BJ (cell line): ENCODE data around the gene ACTL8. TPM values are rescaled to one million over a fixed set of nuclear protein-coding genes. Genes with fewer than 3 reads are reported as not detected.

ENCODE experiments used
- CTCF ChIA-PET: fragments of 350-600 bp; formaldehyde crosslinking; extraction: SDS; loops from one replicate; lab custom pipeline; 2021; ENCODE audit warnings: antibody characterized with exemption, inconsistent platforms; lab: Yijun Ruan, JAX
- POLR2A ChIA-PET: fragments of 300-600 bp; sonication (Branson Sonifier 250); formaldehyde crosslinking; extraction: SDS; loops from one replicate; lab custom pipeline; 2021; ENCODE audit warnings: antibody characterized with exemption; lab: Charles Lee
- DNase-seq: peaks from one replicate; pipeline ENCODE4 v3.0.0-alpha.2; 2011; ENCODE audit warnings: low read depth
- H3K27me3 ChIP-seq: 2 replicates; pipeline ENCODE4 v1.6.0; 2011; ENCODE audit warnings: low read length; ENCODE audit not compliant: control insufficient read depth, insufficient read depth
- H3K36me3 ChIP-seq: 2 replicates; pipeline ENCODE4 v1.5.1; 2011; ENCODE audit warnings: low read length; ENCODE audit not compliant: control insufficient read depth, insufficient read depth
- H3K4me3 ChIP-seq: 2 replicates; pipeline ENCODE4 v1.5.1; 2011; ENCODE audit warnings: low read depth, mild to moderate bottlenecking, control low read depth, low read length
- CTCF ChIP-seq: IDR thresholded peaks from 2 replicates; pipeline ENCODE4 v1.5.1; 2011; ENCODE audit warnings: low read depth, mild to moderate bottlenecking, control low read depth, inconsistent platforms, low read length, moderate library complexity; ENCODE audit not compliant: insufficient read depth
- polyA plus RNA-seq: library from polyadenylated mRNA; depleted of rRNA; stranded (reverse); fragments of >200 nt; gene quantifications from 2 replicates; pipeline ENCODE4 v1.2.3, GENCODE V29; 2011

Gene ACTL8
- polyA plus RNA-seq, 1 experiment, result 0.07 TPM

- Histone ChIP-seq H3K4me3 (no peak overlapping the region), H3K27me3 (no peaks in the 10 kb centered on the region; the same call in 1 of the 2 replicates), H3K36me3 (no peaks in the 10 kb centered on the region)
- no peak for DNase-seq
- ChIA-PET CTCF (interaction anchor here (1.2 to 2.4 kb wide), 2 partner anchors 12 to 176 kb away, joined by 3 to 7 read pairs; no protein-coding TSS in a partner anchor), POLR2A (no interaction called here)
- TF ChIP-seq CTCF, result no peak
These were observed 82.3 kb downstream of the ACTL8 start for GRCh38 chr1:17837233-17838030.

GRCh38 chr1:17839641-17840196 lies 84.6 kb downstream of the ACTL8 start:
- CTCF ChIA-PET, result interaction anchor here (0.8 to 1.7 kb wide), 2 partner anchors 36 to 261 kb away, joined by 3 read pairs; no protein-coding TSS in a partner anchor
- POLR2A ChIA-PET, result no interaction called here
- H3K4me3 ChIP-seq, result no peak overlapping the region
- no peaks in the 10 kb centered on the region for H3K36me3 ChIP-seq
- peaks cover 1% of the 10 kb centered on the region for H3K27me3 ChIP-seq
- no peak for DNase-seq
- TF ChIP-seq CTCF, result no peak

GRCh38 chr1:17841944-17842343 lies 86.8 kb downstream of the ACTL8 start:
- peaks cover 3% of the 10 kb centered on the region for H3K27me3 ChIP-seq
- CTCF ChIA-PET, result no interaction called here

GRCh38 chr1:17842686-17843085 lies 87.6 kb downstream of the ACTL8 start:
- POLR2A ChIA-PET, result no interaction called here
- Histone ChIP-seq H3K27me3 (peaks cover 3% of the 10 kb centered on the region), H3K36me3 (no peaks in the 10 kb centered on the region), H3K4me3 (no peak overlapping the region)
- CTCF ChIA-PET, result no interaction called here
- no peak for TF ChIP-seq CTCF
- no peak for DNase-seq

More at GRCh38 chr1:17841944-17842343, 86.8 kb downstream of the ACTL8 start:
- TF ChIP-seq CTCF, result no peak
- POLR2A ChIA-PET, result no interaction called here
- Histone ChIP-seq H3K36me3 (no peaks in the 10 kb centered on the region), H3K4me3 (no peak overlapping the region)
- no peak for DNase-seq

- Histone ChIP-seq H3K36me3 (no peaks in the 10 kb centered on the region), H3K27me3 (peaks cover 3% of the 10 kb centered on the region), H3K4me3 (no peak overlapping the region)
- CTCF ChIA-PET, result interaction anchor here (1.2 kb wide), 1 partner anchor 256 kb away, joined by 4 read pairs; no protein-coding TSS in a partner anchor
- POLR2A ChIA-PET, result no interaction called here
- no peak for TF ChIP-seq CTCF
- DNase-seq, result no peak
These were observed 89.2 kb downstream of the ACTL8 start for GRCh38 chr1:17844185-17844826.
